Activated T-helper 1 cell treated with Interleukin-2 at 50 U/mL for 16 hours (primary cell): Measurements from ENCODE around the gene ABCA10.
"Not testable (repeated sequence)": the region's sequence is repeated elsewhere in the genome, so short reads cannot be mapped to it uniquely, and the experiment has no call there.

ENCODE experiments used
- DNase-seq: peaks from one replicate; pipeline ENCODE4 v3.0.0-alpha.2; 2020; ENCODE audit warnings: low read depth

Gene ABCA10, protein sequence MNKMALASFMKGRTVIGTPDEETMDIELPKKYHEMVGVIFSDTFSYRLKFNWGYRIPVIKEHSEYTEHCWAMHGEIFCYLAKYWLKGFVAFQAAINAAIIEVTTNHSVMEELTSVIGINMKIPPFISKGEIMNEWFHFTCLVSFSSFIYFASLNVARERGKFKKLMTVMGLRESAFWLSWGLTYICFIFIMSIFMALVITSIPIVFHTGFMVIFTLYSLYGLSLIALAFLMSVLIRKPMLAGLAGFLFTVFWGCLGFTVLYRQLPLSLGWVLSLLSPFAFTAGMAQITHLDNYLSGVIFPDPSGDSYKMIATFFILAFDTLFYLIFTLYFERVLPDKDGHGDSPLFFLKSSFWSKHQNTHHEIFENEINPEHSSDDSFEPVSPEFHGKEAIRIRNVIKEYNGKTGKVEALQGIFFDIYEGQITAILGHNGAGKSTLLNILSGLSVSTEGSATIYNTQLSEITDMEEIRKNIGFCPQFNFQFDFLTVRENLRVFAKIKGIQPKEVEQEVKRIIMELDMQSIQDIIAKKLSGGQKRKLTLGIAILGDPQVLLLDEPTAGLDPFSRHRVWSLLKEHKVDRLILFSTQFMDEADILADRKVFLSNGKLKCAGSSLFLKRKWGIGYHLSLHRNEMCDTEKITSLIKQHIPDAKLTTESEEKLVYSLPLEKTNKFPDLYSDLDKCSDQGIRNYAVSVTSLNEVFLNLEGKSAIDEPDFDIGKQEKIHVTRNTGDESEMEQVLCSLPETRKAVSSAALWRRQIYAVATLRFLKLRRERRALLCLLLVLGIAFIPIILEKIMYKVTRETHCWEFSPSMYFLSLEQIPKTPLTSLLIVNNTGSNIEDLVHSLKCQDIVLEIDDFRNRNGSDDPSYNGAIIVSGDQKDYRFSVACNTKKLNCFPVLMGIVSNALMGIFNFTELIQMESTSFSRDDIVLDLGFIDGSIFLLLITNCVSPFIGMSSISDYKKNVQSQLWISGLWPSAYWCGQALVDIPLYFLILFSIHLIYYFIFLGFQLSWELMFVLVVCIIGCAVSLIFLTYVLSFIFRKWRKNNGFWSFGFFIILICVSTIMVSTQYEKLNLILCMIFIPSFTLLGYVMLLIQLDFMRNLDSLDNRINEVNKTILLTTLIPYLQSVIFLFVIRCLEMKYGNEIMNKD (N-terminal part only)

DNA sequence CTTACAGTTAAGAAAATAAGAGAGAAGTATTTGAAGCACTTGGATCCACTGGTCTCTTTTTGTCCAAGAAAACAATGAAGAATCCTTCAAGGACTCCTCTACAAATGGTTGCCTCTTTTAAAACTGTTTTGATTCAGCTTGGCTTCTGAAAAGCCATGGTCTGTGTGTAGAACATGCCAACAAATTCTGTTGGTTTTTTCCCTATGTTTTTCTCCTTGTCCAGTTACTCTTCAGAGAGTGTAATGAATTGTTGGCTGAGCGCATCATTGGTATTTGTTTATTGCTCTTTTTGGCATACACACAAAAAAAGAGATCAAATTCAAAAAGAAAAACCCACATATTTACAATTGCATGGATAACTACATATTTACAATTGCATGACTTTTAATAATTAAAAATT, at the start of gene ABCA10:
Gene ABCA10, minus strand, starts transcription at position 249 of the 400 bp plus-strand sequence. CDS start 3,466 bp downstream, outside the sequence.
- no peak for DNase-seq

DNA sequence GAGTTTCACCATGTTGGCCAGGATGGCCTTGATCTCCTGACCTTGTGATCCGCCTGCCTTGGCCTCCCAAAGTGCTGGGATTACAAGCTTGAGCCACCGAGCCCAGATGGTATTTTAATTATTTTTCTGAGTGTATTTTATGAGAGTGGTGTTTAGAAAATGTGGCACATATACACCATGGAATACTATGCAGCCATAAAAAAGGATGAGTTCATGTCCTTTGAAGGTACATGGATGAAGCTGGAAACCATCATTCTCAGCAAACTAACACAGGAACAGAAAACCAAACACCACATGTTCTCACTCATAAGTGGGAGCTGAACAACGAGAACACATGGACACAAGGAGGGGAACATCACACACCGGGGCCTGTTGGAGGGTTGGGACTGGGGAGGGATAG, 47.7 kb upstream of the ABCA10 start:
- DNase-seq, result not testable (repeated sequence)

DNA sequence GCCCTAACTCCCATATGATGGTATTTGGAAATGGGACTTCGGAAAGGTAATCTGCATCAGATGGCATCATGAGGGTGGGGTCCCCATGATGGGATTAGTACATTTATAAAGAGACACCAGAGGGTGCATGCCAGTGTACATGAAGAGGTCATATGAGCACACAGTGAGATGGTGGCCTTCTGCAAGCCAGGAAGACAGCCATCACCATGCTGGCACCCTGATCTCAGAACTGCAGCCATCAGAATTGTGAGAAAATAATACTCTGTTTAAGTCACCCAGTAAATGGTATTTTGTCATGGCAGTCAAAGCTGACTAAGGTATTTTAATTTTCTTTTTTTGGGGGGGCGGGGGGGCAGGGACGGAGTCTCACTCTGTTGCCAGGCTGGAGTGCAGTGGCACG, 47.1 kb upstream of the ABCA10 start:
- DNase-seq, result no peak

DNA sequence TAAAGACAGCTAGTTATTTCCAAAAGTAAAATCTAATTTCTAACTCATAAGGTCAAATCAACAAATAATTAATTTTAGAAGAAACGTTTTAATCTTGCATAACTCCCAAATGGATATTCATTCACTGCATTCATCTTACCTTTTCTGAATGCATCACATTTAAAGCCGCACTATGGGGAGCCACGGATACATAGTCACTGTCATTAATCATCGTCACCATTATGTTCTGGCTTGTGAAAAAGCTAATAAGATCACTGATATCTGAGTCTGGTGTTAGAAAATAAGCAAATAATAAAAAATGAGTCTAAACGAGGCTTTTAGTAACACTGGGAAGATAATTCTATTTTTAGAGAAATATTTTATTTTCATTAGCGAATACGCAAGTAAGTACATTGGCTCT, 42.4 kb upstream of the ABCA10 start:
- DNase-seq, result no peak

DNA sequence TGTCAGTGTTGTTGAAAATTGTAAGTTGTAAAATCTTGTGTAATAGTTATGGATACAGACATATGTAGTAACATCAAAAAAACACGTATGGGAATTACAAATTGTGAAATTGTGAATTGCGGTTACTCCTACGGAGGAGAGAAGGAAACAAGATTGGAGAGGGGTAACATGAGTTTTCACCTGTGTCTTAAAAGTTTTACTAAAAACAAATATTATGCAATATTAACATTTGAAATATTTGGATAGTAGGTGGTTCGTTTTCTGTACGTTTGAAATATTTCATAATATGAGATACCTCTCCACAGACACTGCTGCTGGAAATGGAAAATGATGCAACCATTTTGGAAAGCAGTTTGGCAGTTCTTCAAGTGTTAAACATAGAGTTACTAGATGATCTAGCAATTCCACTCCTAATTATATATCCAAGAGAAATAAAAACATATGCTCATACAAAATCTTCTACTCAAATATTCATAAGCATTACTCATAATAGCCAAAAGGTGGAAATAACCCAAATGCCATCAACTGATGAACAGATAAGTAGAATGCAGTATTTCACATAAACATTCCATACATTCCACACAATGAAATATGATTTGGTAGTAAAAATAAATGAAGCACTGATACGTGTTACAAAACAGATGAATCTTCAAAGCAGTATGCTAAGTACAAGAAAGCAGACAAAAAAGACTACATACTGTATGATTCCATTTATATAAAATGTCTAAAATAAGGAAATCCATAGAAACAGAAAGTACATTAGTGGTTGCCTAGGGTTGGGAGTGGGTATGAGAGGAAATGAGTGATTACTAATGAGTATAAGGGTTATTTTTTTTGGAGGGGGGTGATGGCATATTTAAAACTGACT, 40.7 kb upstream of the ABCA10 start:
- DNase-seq, result no peak

DNA sequence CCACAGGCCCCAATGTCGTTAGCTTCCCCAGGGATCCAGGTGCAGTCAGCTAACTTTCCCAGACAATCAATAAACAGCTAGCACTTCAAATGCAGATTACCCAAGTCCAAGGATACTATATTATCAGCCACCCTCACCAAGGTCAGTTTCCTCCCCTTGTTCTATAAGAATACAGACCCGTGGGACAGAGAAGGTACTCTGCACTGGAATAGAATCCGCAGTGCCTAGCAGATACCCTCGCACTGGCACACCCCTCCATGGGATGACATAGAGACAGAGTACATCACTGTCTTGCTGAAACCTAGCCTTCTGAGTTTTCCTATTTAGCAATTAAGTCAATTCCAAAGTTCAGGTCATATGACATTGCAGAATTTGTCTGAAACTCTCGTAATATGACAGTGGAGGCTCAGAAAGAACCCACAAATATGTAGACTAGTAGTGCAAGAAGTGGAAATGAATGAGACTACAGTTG, 40.0 kb upstream of the ABCA10 start:
- no peak for DNase-seq

DNA sequence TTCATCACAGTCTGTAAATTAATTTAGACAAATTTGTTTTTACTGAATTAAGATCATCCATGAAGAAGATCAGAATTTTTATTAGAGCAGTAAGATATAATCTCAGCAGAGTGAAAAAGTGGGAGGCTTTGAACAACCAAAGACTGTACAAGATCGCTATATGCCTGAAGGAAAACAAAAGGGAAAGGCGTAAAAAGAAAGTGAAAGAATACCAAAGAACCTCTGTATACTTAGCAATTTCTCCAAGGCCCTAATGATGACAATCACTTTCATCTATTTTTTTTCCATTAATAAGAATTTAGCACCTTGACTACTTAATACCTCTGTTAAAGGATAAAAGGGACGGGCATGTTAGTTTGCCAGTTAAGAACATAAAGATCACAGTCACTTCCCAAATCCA, 38.6 kb upstream of the ABCA10 start:
- DNase-seq, result no peak

DNA sequence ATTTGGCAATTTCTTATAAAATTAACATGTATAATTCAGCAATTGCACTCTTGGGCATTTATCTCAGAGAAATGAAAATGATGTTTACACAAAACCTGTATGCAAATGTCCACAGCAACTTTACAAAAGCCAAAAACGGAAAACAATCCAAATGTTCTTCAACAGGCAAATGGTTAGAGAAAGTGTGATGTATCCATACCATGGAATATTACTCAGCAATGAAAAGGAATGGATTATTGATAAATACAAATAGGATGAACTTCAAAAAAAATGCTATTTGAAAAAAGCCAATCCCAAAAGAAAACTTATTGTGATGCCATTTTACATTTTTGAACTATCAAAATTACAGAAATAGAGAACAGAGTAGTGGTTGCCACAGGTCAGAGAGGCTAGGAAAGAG, 37.2 kb upstream of the ABCA10 start:
- DNase-seq, result no peak

DNA sequence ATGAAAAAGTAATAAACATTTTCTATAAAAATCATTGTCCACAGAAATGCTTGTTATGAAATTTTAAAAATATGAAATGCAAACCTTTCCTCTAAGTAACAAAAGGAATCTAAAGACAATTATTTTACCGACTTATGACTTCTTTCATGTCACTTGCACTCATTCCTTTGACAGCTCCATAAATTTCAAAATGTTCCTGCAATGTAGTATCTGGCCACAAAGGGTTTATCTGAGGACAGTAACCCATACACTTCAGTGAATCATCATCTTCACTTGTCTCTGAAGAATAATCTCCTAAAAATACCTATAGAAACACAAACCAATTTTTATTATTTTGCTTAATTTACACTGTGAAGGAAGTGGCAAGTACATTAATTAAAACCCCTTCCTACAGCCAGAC, 25.6 kb upstream of the ABCA10 start:
- no peak for DNase-seq

DNA sequence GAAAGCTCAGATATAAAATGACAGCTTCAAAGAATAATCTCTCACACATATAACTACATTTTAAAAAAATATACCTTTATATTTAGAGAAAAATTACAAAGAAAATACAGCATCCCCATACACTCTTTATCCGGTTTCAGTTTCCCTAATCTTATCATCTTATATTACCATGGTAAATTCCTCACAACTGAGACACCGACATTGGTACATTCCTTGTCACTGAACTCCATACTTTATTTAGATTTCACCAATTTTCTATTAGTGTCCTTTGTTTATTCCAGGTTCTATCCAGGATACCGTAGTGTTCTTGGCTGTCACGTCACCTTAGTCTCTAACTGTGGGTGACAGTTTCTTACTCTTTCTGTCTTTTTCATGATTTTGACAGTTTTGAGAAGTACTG, 22.0 kb upstream of the ABCA10 start:
- no peak for DNase-seq

DNA sequence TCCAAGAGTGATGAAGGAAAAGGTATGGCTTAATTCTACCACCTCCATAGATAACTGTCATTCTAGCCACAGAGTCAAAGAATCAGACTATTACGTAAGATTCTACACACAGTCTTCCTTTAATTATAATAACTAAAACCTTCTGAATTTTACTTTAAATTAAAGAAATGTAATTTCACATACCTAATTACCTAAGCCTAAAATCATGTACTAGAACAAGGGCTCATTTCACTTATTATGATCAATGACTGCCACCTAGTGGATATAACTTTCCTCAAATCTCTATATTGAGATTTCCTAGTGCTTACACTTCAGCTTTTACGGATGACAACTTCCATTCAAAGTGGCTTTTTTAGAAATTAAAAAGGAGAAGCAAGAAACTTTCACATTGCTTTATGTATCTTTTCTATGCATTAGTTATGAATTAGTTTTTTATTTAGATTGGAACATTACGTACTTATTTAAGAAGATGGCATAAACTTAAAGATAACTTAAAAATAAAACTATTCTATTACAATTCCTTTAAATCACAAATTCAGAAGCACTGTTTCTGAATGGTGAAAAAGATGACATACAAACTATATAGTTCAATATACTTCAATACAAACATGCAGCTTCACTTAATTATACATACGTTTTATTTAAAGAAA, 18.2 kb upstream of the ABCA10 start:
- no peak for DNase-seq

DNA sequence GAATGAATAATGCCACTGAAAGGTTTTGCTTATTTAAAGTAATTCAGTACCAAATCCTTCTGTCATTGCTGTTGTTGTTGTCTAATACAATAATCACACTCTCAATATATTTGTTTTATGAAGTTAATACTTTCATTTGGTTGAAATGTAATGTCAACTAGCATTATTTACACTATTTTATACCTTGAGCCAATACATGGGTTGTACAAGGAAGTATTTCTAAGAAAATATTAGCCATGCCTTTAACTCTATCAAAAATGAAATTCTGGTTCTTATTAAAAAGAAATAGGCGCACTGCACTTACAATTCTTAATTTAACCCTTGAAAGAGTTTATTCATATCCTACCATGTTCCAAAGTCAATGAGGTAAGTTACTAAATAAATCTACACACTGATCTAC, 17.6 kb upstream of the ABCA10 start:
- DNase-seq, result no peak

DNA sequence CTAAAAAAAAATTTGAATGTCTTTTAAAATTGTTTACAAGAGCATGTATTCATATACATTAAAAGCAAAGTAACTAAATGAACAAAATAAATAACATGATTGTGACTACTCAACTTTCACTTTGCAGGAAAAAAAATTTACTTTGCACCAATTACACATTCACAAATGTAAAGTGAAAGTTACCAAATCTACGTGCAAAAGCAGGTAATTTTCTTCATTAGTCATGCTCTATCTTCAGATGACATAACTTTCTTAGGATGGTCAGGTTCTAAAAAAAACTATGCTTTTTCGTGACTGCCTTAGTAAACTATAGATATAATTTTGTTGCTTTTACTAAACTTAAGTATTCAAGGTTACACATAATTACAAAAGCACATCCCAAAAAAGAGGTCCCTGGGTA, 17.0 kb upstream of the ABCA10 start:
- no peak for DNase-seq

DNA sequence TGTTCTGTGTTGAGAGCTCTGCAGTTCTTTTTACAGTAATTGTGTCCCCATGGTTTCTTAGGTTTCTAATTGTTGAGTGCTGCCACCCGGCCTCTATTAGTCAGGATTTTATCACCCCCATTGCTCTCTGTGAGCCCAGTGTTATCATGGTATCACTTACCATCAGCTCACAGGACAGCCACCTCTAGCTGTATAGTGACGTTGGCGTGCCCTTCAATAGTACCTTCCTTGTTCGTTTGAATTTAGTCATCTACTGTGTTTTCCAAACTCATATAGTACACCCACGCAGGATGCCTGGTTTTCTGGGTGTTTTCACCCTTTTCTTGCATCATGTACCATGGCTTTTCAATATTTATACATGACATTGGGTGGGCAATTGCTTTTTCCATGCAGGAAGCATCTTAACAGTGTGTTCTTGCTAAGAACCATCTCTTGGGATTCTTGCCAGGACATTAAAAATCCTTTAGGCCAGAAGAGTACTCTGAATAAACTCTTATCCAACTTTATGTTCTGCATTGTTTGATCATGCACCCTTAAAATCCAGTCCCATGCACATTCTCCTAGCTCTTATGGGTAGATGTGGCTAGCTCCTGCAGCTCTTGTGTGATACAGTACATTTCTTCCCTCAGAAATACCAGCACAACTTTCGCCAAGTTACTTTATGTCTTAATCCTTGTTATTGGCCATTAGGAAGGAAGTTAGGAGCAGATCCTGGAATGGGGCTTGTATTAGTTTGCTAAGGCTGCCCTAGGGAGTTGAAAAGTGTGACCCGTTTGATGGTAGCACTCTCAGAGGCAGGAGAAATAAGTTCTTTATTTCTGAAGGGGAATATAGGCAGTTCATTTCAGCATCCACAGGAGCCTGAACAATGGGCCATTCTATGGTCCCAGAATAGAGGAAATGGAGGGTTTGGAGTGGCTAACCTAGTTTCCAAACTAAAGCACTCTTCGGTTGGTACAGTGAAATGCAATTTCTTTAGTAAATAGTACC, 11.3 kb upstream of the ABCA10 start:
- DNase-seq, result no peak

DNA sequence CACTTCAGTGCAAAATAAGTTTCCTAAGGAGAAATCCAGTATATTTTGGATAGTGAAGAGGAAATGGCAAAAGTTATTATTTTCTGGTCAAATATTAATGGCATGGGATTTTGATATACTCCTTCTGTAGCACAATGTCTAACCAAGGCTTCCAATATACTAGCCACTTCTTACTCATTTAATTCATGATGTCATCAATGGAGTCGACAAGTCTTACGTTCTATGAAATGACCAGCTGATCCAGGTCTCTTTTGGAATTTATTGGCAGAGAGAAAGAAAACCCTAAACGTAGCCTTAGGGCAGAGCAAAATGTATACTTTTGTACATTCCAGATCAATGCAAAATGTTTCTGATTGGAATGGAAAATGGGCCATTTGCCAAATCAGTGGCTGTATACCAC, 8.3 kb upstream of the ABCA10 start:
- DNase-seq, result no peak

DNA sequence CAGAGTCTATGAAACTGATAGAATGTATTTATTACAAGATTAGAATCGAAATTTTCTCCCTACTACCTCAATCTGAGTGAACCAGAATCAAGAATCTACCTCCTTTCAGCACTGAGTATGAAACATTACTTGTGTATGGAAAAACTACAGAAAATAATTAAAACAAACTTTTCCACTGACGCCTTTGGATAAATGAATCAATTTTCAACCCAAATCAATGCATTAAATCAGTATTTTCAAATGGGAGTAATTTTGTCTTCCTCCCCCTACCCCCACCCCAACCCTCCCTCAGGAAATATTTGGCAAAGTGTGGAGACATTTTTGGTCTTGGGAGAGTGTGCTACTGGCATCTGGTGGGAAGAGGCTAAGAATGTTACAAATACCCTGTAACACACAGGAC, 7.8 kb upstream of the ABCA10 start:
- no peak for DNase-seq

DNA sequence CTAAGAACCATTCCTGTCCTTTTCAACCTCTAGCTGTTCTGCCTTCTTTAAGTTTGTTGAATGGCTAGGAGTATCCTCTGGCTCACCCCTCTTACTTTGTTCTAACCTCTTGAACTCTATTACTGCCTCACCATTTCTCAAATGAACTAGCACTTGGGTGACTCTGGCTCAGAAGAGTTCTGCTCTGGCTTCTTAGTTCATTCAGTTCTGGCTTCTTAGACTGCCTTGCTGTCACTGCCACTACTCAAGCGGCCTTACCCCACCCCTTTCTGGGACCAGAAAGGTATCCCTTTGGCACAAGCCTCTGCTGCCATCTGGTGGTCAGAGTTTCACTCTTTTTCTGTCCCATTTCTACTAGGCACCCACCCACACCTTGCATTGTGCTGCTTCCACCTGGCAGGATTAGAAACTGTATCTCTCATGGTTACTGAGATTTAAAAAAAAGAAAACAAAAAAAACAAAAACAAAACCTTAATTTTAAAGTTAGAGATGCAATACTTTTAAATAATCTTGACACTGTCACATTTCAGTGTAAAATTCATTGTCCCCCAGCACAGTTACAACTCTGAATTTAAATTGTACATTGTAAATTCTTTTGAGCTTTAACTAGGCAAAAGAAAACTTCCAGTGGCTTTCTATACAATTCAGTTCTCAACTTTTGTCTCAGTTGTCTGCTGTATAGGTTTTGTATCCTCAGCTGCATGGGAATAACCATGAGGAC, 6.9 kb upstream of the ABCA10 start:
- peak; percentile 4 for DNase-seq

DNA sequence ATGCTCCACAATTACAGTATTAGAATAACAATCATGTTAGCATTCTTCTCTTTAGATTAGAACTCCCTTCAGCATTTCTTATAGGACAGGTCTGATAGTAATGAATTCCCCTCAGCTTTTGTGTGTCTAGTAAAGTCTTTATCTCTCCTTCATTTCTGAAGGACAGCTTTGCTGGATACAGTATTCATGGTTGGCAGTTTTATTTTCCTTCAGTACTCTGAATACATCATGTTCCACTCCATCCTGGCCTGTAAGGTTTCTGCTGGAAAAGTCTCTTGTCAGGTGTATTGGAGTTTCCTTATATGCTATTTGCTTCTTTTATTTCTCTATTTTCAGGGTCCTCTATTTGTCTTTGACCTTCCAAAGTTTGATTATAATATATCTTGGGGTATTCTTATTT, 4.0 kb upstream of the ABCA10 start:
- no peak for DNase-seq

DNA sequence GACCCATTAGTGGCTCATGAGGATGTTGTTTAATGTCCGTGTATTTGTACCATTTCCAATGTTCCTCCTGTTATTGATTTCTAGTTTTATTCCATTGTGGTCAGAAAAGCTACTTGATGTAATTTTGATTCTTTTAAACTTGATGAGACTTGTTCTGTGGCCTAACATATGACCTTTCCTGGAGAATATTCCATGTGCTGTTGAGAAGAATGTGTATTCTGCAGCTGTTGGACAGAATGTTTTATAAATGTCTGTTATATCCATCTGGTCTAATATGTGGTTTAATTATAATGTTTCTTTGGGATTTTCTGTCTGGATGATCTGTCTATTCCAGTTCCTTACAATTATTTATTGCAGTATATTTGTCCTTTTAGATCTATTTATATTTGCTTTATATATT, 2.9 kb upstream of the ABCA10 start:
- no peak for DNase-seq
